Loucy (cell line): ENCODE measurements around the gene SMIM38.
"Not testable (repeated sequence)": the region's sequence is repeated elsewhere in the genome, so short reads cannot be mapped to it uniquely, and the experiment has no call there.

Experiments used
- H2AFZ ChIP-seq: fragments of 200-600 bp; sonication (generic); 2 replicates; pipeline ENCODE4 v1.6.0; 2016; ENCODE audit warnings: antibody characterized with exemption, mild to moderate bottlenecking, low read length, moderate library complexity
- H3F3A ChIP-seq: fragments of 200-600 bp; 2 replicates; pipeline ENCODE4 v1.6.0; 2016; ENCODE audit warnings: antibody characterized with exemption, low read depth, mild to moderate bottlenecking
- H3K27me3 ChIP-seq: fragments of 200-600 bp; sonication (generic); 2 replicates; pipeline ENCODE4 v1.6.1; 2014; ENCODE audit warnings: low read length, mild to moderate bottlenecking; ENCODE audit not compliant: insufficient read depth, poor library complexity, severe bottlenecking
- H3K36me3 ChIP-seq: fragments of 200-600 bp; sonication (generic); 2 replicates; pipeline ENCODE4 v1.6.1; 2016; ENCODE audit warnings: low read length; ENCODE audit not compliant: insufficient read depth
- H3K4me1 ChIP-seq: fragments of 200-600 bp; sonication (generic); 2 replicates; pipeline ENCODE4 v1.5.1; 2014; ENCODE audit warnings: low read length, mild to moderate bottlenecking; ENCODE audit not compliant: insufficient read depth, poor library complexity, severe bottlenecking
- H3K4me2 ChIP-seq: fragments of 200-600 bp; sonication (generic); 2 replicates; pipeline ENCODE4 v1.6.0; 2014; ENCODE audit warnings: antibody characterized with exemption, low read length, low read depth, mild to moderate bottlenecking; ENCODE audit not compliant: poor library complexity, severe bottlenecking
- H3K4me3 ChIP-seq: fragments of 200-600 bp; sonication (generic); 2 replicates; pipeline ENCODE4 v1.5.1; 2014; ENCODE audit warnings: low read length, mild to moderate bottlenecking, mixed read lengths; ENCODE audit not compliant: poor library complexity, severe bottlenecking
- H3K79me2 ChIP-seq: fragments of 200-600 bp; sonication (generic); 2 replicates; pipeline ENCODE4 v1.6.1; 2014; ENCODE audit warnings: low read length; ENCODE audit not compliant: insufficient read depth
- H3K9ac ChIP-seq: fragments of 200-600 bp; sonication (generic); 2 replicates; pipeline ENCODE4 v1.6.0; 2014; ENCODE audit warnings: mild to moderate bottlenecking, low read depth, low read length, moderate library complexity; ENCODE audit not compliant: poor library complexity, severe bottlenecking
- H3K9me2 ChIP-seq: fragments of 200-600 bp; sonication (generic); replicated peaks from 2 replicates; pipeline ENCODE4 v1.6.1; 2016; ENCODE audit warnings: low read depth, low read length, mixed read lengths
- H3K9me3 ChIP-seq: fragments of 200-600 bp; sonication (generic); 2 replicates; pipeline ENCODE4 v1.6.1; 2014; ENCODE audit warnings: mild to moderate bottlenecking, antibody characterized with exemption, low read length, low read depth; ENCODE audit not compliant: insufficient read depth
- H4K20me1 ChIP-seq: fragments of 200-600 bp; sonication (generic); 2 replicates; pipeline ENCODE4 v1.6.0; 2014; ENCODE audit warnings: antibody characterized with exemption, low read length, mild to moderate bottlenecking; ENCODE audit not compliant: insufficient read depth, poor library complexity, severe bottlenecking
- EZH2phosphoT487 ChIP-seq: fragments of 200-600 bp; IDR thresholded peaks from 2 replicates; pipeline ENCODE4 v1.6.1; 2018; ENCODE audit warnings: antibody characterized with exemption, mild to moderate bottlenecking, moderate library complexity, borderline replicate concordance
- TF ChIP-seq, protein P1 (sequence below): fragments of 200-600 bp; sonication (generic); conservative IDR thresholded peaks from 2 replicates; pipeline ENCODE4 v1.5.1; 2014; ENCODE audit warnings: mild to moderate bottlenecking, antibody characterized with exemption, low read length

Gene SMIM38

DNA sequence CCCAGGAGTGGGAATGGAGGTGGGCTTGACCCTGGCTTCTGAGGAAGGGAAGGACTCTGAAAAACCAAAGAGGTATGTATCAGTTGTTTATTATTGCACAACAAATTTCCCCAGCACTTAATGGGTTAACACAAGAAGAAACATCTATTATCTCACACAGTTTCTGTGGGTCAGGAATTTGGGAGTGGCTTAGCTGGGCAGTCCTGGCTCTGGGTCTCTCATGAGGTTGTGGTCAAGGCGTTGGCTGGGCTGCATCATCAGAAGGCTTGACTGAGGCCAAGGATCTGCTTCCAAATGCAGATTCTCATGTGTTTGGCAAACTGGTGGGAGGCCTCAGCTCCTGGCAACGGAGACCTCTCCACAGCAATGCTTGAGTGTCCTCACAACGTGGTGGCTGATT, 17.5 kb upstream of the SMIM38 start:
- Histone ChIP-seq H3K4me2 (no peak overlapping the region), H3K9me3 (no peaks in the 10 kb centered on the region), H3F3A (no peaks in the 10 kb centered on the region), H4K20me1 (no peaks in the 10 kb centered on the region), H3K9me2 (no peaks in the 10 kb centered on the region), H3K36me3 (no peaks in the 10 kb centered on the region), H3K4me3 (no peak overlapping the region), H3K27me3 (no peaks in the 10 kb centered on the region), H3K79me2 (no peaks in the 10 kb centered on the region), H3K4me1 (no peaks in the 10 kb centered on the region), H2AFZ (no peak overlapping the region), H3K9ac (no peak overlapping the region)
- TF ChIP-seq, protein P1, sequence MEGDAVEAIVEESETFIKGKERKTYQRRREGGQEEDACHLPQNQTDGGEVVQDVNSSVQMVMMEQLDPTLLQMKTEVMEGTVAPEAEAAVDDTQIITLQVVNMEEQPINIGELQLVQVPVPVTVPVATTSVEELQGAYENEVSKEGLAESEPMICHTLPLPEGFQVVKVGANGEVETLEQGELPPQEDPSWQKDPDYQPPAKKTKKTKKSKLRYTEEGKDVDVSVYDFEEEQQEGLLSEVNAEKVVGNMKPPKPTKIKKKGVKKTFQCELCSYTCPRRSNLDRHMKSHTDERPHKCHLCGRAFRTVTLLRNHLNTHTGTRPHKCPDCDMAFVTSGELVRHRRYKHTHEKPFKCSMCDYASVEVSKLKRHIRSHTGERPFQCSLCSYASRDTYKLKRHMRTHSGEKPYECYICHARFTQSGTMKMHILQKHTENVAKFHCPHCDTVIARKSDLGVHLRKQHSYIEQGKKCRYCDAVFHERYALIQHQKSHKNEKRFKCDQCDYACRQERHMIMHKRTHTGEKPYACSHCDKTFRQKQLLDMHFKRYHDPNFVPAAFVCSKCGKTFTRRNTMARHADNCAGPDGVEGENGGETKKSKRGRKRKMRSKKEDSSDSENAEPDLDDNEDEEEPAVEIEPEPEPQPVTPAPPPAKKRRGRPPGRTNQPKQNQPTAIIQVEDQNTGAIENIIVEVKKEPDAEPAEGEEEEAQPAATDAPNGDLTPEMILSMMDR, result no peak
- TF ChIP-seq EZH2phosphoT487, result no peak

DNA sequence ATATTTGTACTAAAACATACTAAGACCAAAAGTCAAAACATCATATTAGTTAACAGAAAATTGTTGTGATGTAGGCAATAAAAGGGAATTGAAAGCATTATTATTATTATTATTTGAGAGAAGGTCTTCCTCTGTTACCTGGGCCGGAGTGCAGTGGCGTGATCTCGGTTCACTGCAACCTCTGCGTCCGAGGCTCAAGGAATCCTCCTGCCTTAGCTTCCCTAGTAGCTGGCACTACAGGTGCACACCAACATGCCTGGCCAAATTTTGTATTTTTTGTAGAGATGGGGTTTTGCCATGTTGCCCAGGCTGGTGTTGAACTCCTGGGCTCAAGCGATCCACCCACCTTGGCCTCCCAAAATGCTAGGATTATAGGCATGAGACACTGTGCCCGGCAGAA, 15.6 kb upstream of the SMIM38 start:
- H3F3A ChIP-seq, H3K9ac ChIP-seq, H2AFZ ChIP-seq, H4K20me1 ChIP-seq, H3K27me3 ChIP-seq, H3K4me3 ChIP-seq, H3K36me3 ChIP-seq, H3K9me2 ChIP-seq, H3K4me1 ChIP-seq, H3K9me3 ChIP-seq, H3K79me2 ChIP-seq, H3K4me2 ChIP-seq: not testable (repeated sequence)

DNA sequence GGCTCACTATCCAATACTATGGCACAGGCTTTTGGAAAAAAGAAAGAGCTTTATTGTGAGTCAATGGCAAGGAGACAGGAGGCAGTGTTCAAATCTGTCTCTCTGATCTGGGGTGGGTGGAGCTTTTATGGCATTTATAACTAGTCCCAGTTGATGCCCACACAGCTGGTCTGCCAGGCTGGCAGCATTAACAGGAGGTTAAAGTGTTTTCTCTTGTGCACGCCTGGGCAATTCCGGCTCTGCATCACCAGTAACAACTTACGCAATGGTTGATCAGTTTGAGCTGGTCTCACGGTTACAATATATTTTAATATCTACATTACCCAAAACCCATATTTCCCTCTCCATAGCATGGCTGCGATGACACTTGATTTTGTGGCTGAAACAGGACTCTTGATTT, 15.1 kb upstream of the SMIM38 start:
- H3K9me3 ChIP-seq, result no peaks in the 10 kb centered on the region; the same call in 1 of the 2 replicates
- H3K9me2 ChIP-seq, result no peaks in the 10 kb centered on the region
- no peaks in the 10 kb centered on the region for H3K4me1 ChIP-seq
- H2AFZ ChIP-seq, result no peak overlapping the region
- no peaks in the 10 kb centered on the region for H3K36me3 ChIP-seq
- no peaks in the 10 kb centered on the region for H3K79me2 ChIP-seq
- H3K27me3 ChIP-seq, result no peaks in the 10 kb centered on the region
- H4K20me1 ChIP-seq, result no peaks in the 10 kb centered on the region
- TF ChIP-seq, protein P1, result no peak
- no peak for TF ChIP-seq EZH2phosphoT487
- no peaks in the 10 kb centered on the region for H3F3A ChIP-seq
- no peak overlapping the region for H3K4me2 ChIP-seq
- H3K4me3 ChIP-seq, result no peak overlapping the region
- no peak overlapping the region for H3K9ac ChIP-seq

DNA sequence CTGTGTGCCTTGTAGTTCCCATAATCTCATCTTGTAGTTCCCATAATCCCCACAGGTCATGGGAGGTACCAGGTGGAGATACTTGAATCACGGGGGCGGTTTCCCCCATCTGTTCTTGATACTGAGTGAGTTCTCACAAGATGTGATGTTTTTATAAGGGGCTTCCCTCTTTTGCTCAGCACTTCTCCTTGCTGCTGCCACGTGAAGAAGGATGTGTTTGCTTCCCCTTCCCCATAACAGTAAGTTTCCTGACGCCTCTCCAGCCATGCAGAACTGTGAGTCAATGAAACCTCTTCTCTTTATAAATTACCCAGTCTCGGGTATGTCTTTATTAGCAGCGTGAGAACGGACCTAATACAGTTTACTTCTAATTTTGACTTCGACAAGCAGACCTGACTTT, 14.0 kb upstream of the SMIM38 start:
- H3F3A ChIP-seq, result no peaks in the 10 kb centered on the region
- no peaks in the 10 kb centered on the region for H3K79me2 ChIP-seq
- no peaks in the 10 kb centered on the region for H3K9me2 ChIP-seq
- TF ChIP-seq, protein P1, result no peak
- no peak for TF ChIP-seq EZH2phosphoT487
- no peaks in the 10 kb centered on the region for H3K4me1 ChIP-seq
- H3K27me3 ChIP-seq, result no peaks in the 10 kb centered on the region
- no peak overlapping the region for H3K4me2 ChIP-seq
- no peaks in the 10 kb centered on the region; the same call in 1 of the 2 replicates for H3K9me3 ChIP-seq
- no peaks in the 10 kb centered on the region for H4K20me1 ChIP-seq
- no peaks in the 10 kb centered on the region for H3K36me3 ChIP-seq
- no peak overlapping the region for H2AFZ ChIP-seq
- H3K9ac ChIP-seq, result no peak overlapping the region
- H3K4me3 ChIP-seq, result no peak overlapping the region
